Muscle of arm (tissue), 12 donors: ENCODE data around the gene AKAP8. TPM values are rescaled to one million over a fixed set of nuclear protein-coding genes. Genes with fewer than 3 reads are reported as not detected.
"Not testable (repeated sequence)": the region's sequence is repeated elsewhere in the genome, so short reads cannot be mapped to it uniquely, and the experiment has no call there.

Experiments used
- DNase-seq: peaks from one replicate; pipeline ENCODE4 v3.0.0-alpha.2; 2013
- polyA plus RNA-seq, 12 donors: library from polyadenylated mRNA; unstranded; fragments of 120-200 nt; gene quantifications; one replicate each; pipeline ENCODE4 v1.2.1, GENCODE V29; 2013; ENCODE audit not compliant: insufficient read length in 12 of 12

AKAP8 gene
- polyA plus RNA-seq, 12 donors: 15.6 to 29.7 (median 20.1) TPM; not detected in 1

DNA sequence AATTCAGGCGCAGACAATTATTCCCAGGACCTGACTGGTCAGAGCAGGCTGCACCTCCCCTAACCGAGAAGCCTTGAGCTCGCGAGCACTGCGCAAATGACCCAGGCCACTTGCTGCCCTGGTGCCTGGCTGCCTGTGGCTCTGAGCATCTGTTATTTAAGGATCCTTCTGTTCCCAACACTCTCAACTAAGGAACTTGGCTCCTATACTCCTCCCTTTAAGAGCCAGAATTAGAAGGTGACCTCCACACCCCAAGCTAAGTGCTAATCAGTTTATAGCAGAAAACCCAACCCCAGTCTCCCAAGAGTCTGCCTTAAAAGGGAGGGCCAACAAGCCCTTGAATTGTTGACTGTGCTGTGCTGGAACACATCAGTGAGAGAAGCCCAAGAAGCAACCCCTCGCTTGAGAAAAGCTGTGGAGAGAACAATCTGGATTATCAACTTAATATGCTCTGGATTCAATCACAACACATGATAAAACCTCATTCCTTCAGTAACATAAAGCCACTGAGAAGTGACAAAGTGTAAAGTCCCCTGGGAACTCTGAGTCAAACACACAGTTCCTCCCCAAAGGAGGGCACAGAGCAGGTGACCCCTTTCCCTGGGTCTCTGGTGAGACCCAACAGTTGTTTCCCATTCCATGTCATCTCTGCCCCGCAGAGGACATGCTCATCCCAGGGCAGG, 24.7 kb upstream of the AKAP8 start:
- DNase-seq: no peak

GRCh38 chr19:15403151-15403531, 23.6 kb upstream of the AKAP8 start:
- DNase-seq: no peak

DNA sequence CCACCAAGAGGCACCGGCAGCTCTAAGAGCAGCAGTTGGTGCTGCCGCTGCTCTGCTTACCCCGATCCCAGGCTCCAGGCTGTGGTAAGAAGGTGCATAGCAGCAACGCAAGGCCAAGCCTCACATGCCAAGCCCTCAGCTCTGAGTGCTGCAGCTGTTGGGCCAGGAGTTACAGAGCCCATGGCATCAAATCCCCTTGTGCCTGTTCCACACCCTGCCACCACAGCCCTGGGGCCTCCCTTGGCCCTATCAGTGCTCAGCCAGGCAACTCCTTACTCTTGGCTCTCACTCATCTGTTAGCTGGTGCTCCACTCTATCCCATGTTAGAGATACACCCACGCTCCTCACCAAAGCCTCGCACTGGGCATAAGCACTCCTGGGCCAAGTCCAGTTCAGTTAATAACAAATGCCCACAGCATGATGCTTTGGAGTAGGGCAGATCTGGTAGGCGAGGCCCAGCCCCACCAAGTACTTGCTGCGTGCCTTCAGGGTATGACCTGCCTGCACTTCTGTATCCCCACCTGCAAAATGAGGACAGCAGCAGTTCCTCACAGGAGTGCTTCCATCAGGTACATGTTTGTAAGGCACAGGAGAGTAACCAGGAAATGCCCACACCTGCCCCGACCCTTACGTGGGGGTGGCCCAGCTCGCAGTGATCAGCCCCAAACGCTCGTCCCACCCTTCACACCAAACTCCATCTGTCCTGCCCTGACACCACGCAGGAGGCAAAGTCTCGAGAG, 23.0 kb upstream of the AKAP8 start:
- no peak for DNase-seq

- DNase-seq: no peak
Observed at GRCh38 chr19:15401397-15401710, 21.8 kb upstream of the AKAP8 start.

DNA sequence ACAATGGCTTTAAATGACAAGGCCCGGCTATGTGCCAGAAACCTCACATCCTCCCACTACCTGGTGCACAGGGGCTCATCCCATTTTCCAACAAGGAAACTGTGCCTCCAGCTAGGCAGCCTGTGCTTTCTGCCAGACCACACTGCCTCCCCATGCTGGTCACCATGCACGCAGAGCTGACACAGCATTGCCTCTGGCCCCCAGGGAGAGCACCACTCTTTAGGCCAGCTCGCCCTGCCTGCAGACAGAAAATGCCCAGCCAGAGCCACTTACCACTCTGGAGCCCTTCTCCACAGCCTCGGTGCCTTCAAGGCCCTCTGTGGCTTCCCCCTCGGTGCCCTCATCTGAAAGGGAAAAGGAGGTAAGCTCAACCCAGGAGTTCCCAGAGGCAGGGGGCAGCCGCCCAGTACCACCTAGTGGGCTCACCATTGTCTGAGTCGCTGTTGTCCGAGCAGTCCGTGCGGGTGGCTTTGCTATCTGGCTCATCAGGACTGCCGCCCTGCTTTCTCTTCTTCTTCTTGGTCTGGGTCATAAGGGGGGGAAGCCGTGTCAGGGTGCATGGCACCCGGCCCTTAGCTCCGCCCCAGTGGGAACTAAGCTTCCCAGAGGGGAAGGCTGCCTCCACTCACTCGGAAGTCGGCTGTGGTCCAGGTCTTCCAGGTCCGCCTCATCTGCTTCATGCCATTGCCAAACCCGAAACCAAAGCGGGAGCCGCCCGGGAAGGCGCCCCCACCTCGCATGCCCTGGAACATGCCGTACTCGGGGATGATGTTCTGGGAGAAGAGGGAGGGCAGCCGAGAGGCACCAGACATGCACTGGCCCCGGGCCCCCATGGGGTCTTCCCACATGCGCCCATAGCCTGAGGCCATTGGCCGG, 21.2 kb upstream of the AKAP8 start:
- DNase-seq: no peak

- no peak for DNase-seq
Observed at GRCh38 chr19:15399635-15400034, 20.0 kb upstream of the AKAP8 start.

DNA sequence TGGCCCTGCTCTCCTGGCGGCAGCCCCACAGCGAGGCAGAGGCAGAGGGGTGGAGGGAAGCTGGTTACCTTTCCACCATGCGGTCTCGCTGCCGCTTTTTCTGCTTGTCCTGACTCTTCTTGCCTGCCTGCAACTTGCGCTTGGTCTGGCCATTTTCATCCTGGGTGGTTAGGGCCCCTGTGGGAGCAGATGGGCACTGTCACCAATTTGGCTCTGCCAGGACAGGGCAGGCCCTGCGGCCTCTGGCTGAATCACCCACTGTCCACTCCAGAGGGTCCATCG, 19.6 kb upstream of the AKAP8 start:
- no peak for DNase-seq

DNA sequence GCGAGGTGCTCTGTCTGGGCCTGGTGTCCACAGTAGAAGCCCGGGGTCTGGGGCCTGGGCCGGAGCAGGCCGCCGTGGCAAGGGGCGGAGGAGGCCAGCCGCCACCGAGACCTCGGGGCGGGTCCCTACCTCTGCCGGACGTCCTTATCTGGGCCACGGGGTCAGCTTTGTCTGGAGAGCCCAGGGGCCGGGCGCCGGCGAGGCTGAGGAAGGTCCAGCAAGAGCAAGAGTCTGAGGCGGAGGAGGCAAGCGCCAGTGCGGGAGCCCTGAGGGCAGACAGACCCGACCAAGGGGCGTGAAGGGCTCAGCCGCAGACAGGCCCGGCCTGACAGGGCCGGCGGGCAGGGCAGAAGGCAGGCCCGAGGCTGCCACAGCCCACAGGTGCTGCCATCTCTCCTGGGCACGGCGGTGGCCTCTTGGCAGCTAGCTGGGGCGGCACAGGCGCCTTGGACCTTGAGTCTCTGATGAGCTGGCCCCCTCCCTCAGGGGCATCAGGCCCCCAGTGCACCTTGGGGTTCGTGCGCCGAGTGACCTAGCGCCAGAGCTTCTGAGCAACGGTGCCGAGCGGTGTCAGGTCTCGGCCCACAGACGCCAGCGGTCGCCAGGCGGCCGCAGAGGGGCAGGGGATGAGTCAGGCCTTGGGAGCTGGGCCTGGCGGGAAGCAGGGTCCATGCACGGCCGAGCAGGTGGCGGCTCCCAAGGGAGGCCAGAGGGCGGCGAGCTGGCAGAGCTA, 19.1 kb upstream of the AKAP8 start:
- no peak for DNase-seq

- DNase-seq: no peak
Observed at GRCh38 chr19:15397782-15398181, 18.2 kb upstream of the AKAP8 start.

GRCh38 chr19:15397236-15397635, 17.6 kb upstream of the AKAP8 start:
- no peak for DNase-seq

DNA sequence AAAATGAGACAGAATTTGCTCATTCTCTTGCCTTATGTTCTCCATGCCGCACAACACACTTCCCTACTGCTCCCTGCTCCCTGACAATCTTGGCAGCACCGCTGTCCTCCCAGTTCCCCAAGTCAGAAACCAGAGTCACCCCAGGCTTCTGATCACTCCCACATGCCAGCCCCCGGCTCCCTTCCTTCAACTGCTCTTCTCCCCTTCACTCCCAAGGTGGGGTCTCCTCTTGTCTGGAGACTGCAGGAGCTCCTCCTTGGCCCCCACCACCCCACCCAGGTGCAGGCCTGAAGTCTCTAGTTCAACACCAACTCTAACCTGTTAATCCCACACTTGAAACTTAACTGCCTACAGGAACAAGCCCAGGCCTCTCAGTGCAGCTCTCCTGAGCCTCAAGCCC, 16.8 kb upstream of the AKAP8 start:
- DNase-seq: no peak

GRCh38 chr19:15395251-15395650, 15.7 kb upstream of the AKAP8 start:
- not testable (repeated sequence) for DNase-seq

- no peak for DNase-seq
Observed at GRCh38 chr19:15394426-15394825, 14.8 kb upstream of the AKAP8 start.

- no peak for DNase-seq
Observed at GRCh38 chr19:15393963-15394362, 14.4 kb upstream of the AKAP8 start.

GRCh38 chr19:15390814-15391213, 11.2 kb upstream of the AKAP8 start:
- DNase-seq: no peak

- DNase-seq: no peak
Observed at GRCh38 chr19:15381864-15382263, 2.3 kb upstream of the AKAP8 start.

GRCh38 chr19:15381429-15381828, 1.8 kb upstream of the AKAP8 start:
- DNase-seq: no peak

DNA sequence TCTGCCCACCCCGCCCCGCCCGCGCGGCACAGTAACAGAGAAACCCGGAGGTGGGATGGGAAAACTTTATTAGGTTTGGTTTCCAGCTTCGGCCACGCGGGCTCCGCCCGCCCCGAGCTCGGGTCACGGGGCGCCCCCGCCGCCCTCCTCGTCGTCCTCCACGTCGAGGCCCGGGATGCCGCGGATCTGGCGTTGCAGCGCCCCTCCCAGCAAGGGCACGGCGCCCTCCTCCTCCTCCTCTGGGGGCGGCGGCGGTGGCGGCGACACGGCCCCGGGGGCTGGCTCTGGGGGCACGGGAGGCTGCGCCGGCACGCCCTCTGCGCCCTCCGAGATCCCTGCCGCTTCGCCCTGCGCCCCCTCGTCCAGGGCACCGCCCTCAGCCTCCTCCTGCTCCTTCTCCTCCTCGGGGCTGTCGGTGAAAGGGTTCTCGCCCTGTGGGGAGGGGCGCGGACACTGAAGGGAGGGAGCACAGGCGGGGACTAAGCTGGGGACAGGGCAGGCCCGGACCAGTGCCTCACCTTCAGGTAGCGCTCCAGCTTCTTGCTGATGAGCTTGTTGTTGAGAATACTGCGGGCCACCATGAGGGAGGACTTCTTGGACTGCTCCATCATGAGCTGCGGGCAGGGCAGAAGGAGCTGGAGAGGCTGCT, 536 bp upstream of the AKAP8 start:
- peak; percentile 43 for DNase-seq

DNA sequence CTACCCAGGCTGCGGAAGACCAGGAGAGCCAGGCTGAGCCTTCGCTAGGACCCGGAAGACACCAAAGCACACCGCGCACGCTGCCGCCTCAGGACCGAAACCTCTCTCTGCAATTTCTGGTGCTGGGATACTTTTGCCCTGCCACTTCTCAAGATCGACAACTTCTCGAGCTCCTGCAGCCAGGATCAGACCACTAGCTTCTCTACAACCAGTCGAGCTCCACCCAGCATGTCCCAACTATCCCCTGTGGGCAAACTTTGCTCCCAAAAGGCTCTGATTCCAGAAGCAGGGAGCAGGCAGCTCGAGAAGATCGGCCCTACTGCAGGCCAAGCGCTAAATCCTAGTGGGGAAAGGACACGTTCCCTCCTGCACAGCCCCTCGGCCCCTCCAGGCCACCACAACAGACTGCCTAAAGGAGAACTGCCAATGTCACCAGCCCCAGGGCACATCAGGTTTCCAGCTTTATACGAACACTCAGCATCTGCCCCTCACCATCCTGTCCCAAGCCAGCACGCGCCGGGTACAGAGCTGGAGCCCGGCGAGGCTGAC, 979 bp downstream of the AKAP8 start:
- peak; percentile 32 for DNase-seq

DNA sequence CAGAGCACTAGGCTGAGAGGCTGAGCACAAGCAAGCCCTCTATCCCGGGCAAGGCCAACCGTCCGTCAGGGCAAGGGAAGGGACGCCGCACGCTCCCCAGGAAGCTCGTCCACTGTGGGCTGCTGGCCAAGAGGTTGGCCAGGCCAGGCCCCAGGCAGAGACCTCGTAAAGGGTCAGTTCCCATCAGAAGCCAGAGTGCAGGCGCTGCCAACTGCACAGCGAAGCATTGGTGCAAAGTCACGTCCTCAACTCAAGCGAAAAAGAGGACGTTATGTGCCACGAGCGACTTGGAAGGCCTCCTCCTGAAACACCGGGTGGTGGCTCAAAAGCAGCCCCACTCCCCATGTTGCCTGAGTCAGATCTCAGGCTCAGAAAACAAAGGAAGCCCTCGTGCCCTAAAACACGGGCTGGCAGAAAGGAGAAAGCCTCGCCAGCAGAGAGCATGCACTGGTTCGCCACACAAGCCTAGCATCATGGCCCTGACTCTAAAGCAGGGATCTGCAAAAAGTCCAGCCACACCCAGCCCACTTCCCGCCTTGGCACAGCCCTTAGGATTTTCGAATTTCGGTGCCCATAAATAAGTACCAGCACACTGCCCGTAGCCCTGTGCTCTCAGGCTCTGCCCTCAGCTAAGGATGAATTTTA, 4.7 kb downstream of the AKAP8 start:
- DNase-seq: no peak

- DNase-seq: no peak
Observed at GRCh38 chr19:15374105-15374651, 5.4 kb downstream of the AKAP8 start.
